Measurements from ENCODE around the gene EYA4.

Gene EYA4

GRCh38 chr6:133407320-133408100 is 166.4 kb downstream of the EYA4 start:
- DNase-seq = no peak

- no peak for DNase-seq
Measured at GRCh38 chr6:133408132-133408531, 167.0 kb downstream of the EYA4 start.

- DNase-seq = no peak
Measured at GRCh38 chr6:133408543-133408942, 167.4 kb downstream of the EYA4 start.

GRCh38 chr6:133410638-133411435 is 169.7 kb downstream of the EYA4 start:
- DNase-seq = no peak

- DNase-seq = no peak
Measured at GRCh38 chr6:133411757-133412156, 170.6 kb downstream of the EYA4 start.

- no peak for DNase-seq
Measured at GRCh38 chr6:133415262-133415661, 174.1 kb downstream of the EYA4 start.

GRCh38 chr6:133418108-133418507 is 177.0 kb downstream of the EYA4 start:
- no peak for DNase-seq

- no peak for DNase-seq
Measured at GRCh38 chr6:133423242-133423641, 182.1 kb downstream of the EYA4 start.

GRCh38 chr6:133424359-133424758 is 183.2 kb downstream of the EYA4 start:
- DNase-seq = no peak

GRCh38 chr6:133426038-133426437 is 184.9 kb downstream of the EYA4 start:
- no peak for DNase-seq

- no peak for DNase-seq
Measured at GRCh38 chr6:133428295-133428694, 187.1 kb downstream of the EYA4 start.

- DNase-seq = no peak
Measured at GRCh38 chr6:133430530-133430929, 189.4 kb downstream of the EYA4 start.

GRCh38 chr6:133431031-133431430 is 189.9 kb downstream of the EYA4 start:
- DNase-seq = no peak

GRCh38 chr6:133432021-133432989 is 191.1 kb downstream of the EYA4 start:
- no peak for DNase-seq

GRCh38 chr6:133435065-133435728 is 194.0 kb downstream of the EYA4 start:
- DNase-seq = no peak

- no peak for DNase-seq
Measured at GRCh38 chr6:133436652-133437051, 195.5 kb downstream of the EYA4 start.

GRCh38 chr6:133441491-133441890 is 200.3 kb downstream of the EYA4 start:
- DNase-seq = no peak

GRCh38 chr6:133446789-133447188 is 205.6 kb downstream of the EYA4 start:
- DNase-seq = no peak

- DNase-seq = no peak
Measured at GRCh38 chr6:133447924-133448323, 206.8 kb downstream of the EYA4 start.

GRCh38 chr6:133456439-133456838 is 215.3 kb downstream of the EYA4 start:
- no peak for DNase-seq

- no peak for DNase-seq
Measured at GRCh38 chr6:133456944-133457343, 215.8 kb downstream of the EYA4 start.

- no peak for DNase-seq
Measured at GRCh38 chr6:133460101-133460500, 218.9 kb downstream of the EYA4 start.

Data from central memory CD4-positive, alpha-beta T cell (primary cell).